Measurements from ENCODE around the gene CTPS1.

Gene CTPS1

DNA sequence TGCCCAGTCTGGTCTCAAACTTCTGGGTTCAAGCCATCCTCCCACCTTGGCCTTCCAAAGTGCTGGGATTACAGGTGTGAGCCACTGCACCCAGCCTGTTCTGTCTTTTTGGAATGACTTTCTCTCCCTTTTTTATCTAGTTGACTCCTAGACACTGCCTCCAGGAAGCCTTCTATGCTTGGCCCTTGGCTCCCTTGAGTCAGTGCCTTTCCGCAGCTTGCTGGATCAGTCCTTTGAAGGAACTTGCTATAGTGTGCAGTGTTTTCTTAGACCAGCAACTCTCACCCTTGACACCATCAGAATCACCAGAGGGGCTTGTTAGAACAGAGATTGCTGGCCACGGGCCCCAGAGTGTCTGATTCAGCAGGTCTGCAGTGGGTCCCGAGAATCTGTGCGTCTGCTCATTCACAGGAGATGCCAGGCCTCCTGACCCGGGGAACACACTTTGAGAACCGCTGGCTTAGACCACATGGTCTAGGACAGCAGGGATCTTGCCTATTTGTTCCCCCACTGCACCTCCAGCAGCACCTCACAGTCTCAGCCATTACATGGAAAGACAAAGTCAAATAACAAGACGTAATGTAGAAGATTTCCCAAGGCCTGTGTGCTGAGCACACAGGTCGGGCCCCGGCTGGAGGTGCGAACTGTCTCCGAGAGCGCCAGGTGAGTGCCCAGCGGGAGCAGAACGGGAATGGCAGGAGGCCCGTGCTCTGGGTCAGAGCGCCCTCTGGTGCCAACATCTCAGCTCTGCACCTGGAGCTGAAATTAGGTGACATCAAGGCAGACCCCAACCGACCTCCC, 27.4 kb upstream of the CTPS1 start:
- Histone ChIP-seq H3K36me3 (ENCODE audit: insufficient read depth, low read length) (no peaks in the 10 kb centered on the region), H3F3A (ENCODE audit: low read depth) (no peaks in the 10 kb centered on the region), H3K4me1 (ENCODE audit: insufficient read depth, low read length, poor library complexity, severe bottlenecking) (no peaks in the 10 kb centered on the region), H3K4me2 (ENCODE audit: low read depth, low read length, poor library complexity, severe bottlenecking) (peak overlapping the region; percentile 39), H3K9me2 (replicated peaks; ENCODE audit: low read depth, low read length) (no peaks in the 10 kb centered on the region), H2AFZ (ENCODE audit: low read length) (peak overlapping the region; percentile 38), H4K20me1 (ENCODE audit: insufficient read depth, low read length, poor library complexity, severe bottlenecking) (no peaks in the 10 kb centered on the region), H3K4me3 (ENCODE audit: low read length, poor library complexity, severe bottlenecking) (peak overlapping the region; percentile 31), H3K9me3 (ENCODE audit: insufficient read depth, low read depth, low read length) (no peaks in the 10 kb centered on the region), H3K79me2 (ENCODE audit: insufficient read depth, low read length) (no peaks in the 10 kb centered on the region), H3K27me3 (ENCODE audit: insufficient read depth, low read length, poor library complexity, severe bottlenecking) (no peaks in the 10 kb centered on the region), H3K9ac (ENCODE audit: low read depth, low read length, poor library complexity, severe bottlenecking) (no peak overlapping the region)
- TF ChIP-seq EZH2phosphoT487 (IDR thresholded peaks at IDR 0.05; ENCODE audit: borderline replicate concordance), result no peak
- TF ChIP-seq, protein P1, sequence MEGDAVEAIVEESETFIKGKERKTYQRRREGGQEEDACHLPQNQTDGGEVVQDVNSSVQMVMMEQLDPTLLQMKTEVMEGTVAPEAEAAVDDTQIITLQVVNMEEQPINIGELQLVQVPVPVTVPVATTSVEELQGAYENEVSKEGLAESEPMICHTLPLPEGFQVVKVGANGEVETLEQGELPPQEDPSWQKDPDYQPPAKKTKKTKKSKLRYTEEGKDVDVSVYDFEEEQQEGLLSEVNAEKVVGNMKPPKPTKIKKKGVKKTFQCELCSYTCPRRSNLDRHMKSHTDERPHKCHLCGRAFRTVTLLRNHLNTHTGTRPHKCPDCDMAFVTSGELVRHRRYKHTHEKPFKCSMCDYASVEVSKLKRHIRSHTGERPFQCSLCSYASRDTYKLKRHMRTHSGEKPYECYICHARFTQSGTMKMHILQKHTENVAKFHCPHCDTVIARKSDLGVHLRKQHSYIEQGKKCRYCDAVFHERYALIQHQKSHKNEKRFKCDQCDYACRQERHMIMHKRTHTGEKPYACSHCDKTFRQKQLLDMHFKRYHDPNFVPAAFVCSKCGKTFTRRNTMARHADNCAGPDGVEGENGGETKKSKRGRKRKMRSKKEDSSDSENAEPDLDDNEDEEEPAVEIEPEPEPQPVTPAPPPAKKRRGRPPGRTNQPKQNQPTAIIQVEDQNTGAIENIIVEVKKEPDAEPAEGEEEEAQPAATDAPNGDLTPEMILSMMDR (conservative IDR thresholded peaks at IDR 0.05; ENCODE audit: low read length), result peak; percentile 96

DNA sequence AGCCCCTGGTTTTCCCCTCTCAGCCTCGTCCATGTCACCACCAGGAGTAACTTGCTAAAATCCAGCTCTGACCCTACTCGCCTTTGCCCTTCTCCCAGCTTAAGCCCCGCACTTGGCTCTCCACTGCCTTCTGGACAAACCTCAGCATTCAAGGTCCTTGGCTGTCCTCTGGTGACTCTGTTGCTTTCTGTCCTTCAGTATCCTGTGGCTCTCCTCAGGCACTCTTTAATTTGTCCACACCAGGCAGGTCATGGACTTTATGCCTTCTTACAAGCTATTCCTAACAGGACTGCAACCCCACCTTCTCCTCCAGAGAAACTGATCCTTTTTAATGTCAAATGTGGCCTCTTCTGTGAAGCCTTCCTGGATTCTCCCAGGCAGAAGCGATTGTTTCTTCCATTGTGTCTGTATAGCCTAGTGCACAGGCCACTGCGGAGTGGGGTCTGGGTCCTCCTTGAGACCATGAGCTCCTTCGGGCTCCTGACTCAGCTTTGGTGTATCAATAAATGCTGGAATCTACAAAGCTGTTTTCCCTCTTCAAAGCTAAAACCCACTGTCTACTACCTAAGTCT, 26.7 kb upstream of the CTPS1 start:
- Histone ChIP-seq H3K9me2 (replicated peaks; ENCODE audit: low read depth, low read length) (no peaks in the 10 kb centered on the region), H4K20me1 (ENCODE audit: insufficient read depth, low read length, poor library complexity, severe bottlenecking) (no peaks in the 10 kb centered on the region), H3K4me3 (ENCODE audit: low read length, poor library complexity, severe bottlenecking) (peak overlapping the region; percentile 31), H3K27me3 (ENCODE audit: insufficient read depth, low read length, poor library complexity, severe bottlenecking) (no peaks in the 10 kb centered on the region), H3K4me2 (ENCODE audit: low read depth, low read length, poor library complexity, severe bottlenecking) (peak overlapping the region; percentile 39), H3K9me3 (ENCODE audit: insufficient read depth, low read depth, low read length) (no peaks in the 10 kb centered on the region), H3K4me1 (ENCODE audit: insufficient read depth, low read length, poor library complexity, severe bottlenecking) (no peaks in the 10 kb centered on the region), H3K9ac (ENCODE audit: low read depth, low read length, poor library complexity, severe bottlenecking) (no peak overlapping the region), H3F3A (ENCODE audit: low read depth) (no peaks in the 10 kb centered on the region), H2AFZ (ENCODE audit: low read length) (peak overlapping the region; percentile 38), H3K79me2 (ENCODE audit: insufficient read depth, low read length) (no peaks in the 10 kb centered on the region), H3K36me3 (ENCODE audit: insufficient read depth, low read length) (no peaks in the 10 kb centered on the region)
- TF ChIP-seq EZH2phosphoT487 (IDR thresholded peaks at IDR 0.05; ENCODE audit: borderline replicate concordance), result no peak
- TF ChIP-seq, protein P1 (conservative IDR thresholded peaks at IDR 0.05; ENCODE audit: low read length), result 0 out of 2 replicates have a peak, but pooled peaks have one; percentile 4

DNA sequence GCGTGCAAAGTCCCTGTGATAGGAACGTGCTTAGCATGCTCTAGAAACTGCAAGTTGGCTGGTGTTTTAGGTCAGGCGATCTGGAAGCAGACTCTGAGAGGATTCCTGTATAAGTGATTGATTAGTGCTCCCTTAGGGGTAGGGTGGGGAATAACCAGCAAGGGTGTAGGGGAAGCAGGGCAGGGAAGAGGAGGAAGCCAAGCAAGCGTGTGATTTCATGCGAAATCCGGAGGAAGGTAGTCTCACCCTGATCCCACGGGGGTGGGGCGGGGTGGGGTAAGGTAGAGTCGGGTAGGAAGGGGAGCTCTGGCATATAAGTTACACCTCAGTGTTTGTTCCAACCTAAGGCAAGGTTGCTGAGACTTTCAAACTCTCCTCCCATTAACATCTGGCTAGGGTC, 24.9 kb upstream of the CTPS1 start:
- H3K27me3 ChIP-seq (ENCODE audit: insufficient read depth, low read length, poor library complexity, severe bottlenecking), result no peaks in the 10 kb centered on the region
- H3K9me2 ChIP-seq (replicated peaks; ENCODE audit: low read depth, low read length), result no peaks in the 10 kb centered on the region
- H3F3A ChIP-seq (ENCODE audit: low read depth), result no peaks in the 10 kb centered on the region
- no peaks in the 10 kb centered on the region for H4K20me1 ChIP-seq (ENCODE audit: insufficient read depth, low read length, poor library complexity, severe bottlenecking)
- TF ChIP-seq EZH2phosphoT487 (IDR thresholded peaks at IDR 0.05; ENCODE audit: borderline replicate concordance), result no peak
- TF ChIP-seq, protein P1 (conservative IDR thresholded peaks at IDR 0.05; ENCODE audit: low read length), result no peak
- no peak overlapping the region for H3K9ac ChIP-seq (ENCODE audit: low read depth, low read length, poor library complexity, severe bottlenecking)
- H3K79me2 ChIP-seq (ENCODE audit: insufficient read depth, low read length), result no peaks in the 10 kb centered on the region
- no peaks in the 10 kb centered on the region for H3K9me3 ChIP-seq (ENCODE audit: insufficient read depth, low read depth, low read length)
- H3K36me3 ChIP-seq (ENCODE audit: insufficient read depth, low read length), result no peaks in the 10 kb centered on the region
- no peaks in the 10 kb centered on the region for H3K4me1 ChIP-seq (ENCODE audit: insufficient read depth, low read length, poor library complexity, severe bottlenecking)
- no peak overlapping the region for H3K4me3 ChIP-seq (ENCODE audit: low read length, poor library complexity, severe bottlenecking)
- no peak overlapping the region for H3K4me2 ChIP-seq (ENCODE audit: low read depth, low read length, poor library complexity, severe bottlenecking)
- no peak overlapping the region for H2AFZ ChIP-seq (ENCODE audit: low read length)

All from Loucy (cell line).